HG02870 (cell line): Measurements from ENCODE around the gene SLC7A5.
"Not testable (repeated sequence)": the region's sequence is repeated elsewhere in the genome, so short reads cannot be mapped to it uniquely, and the experiment has no call there.

ENCODE experiments used
- ATAC-seq: cut with Tn5 transposase; IDR thresholded peaks from one replicate; pipeline ENCODE4 v1.9.1; 2021; ENCODE audit warnings: mild to moderate bottlenecking, moderate library complexity; ENCODE audit not compliant: unreplicated experiment

The SLC7A5 gene

GRCh38 chr16:87869061-87869878 is at the start of gene SLC7A5:
SLC7A5 (minus strand) TSS chr16:87869507; CDS start chr16:87869422, 85 bp downstream.
- peak; percentile 52 for ATAC-seq

DNA sequence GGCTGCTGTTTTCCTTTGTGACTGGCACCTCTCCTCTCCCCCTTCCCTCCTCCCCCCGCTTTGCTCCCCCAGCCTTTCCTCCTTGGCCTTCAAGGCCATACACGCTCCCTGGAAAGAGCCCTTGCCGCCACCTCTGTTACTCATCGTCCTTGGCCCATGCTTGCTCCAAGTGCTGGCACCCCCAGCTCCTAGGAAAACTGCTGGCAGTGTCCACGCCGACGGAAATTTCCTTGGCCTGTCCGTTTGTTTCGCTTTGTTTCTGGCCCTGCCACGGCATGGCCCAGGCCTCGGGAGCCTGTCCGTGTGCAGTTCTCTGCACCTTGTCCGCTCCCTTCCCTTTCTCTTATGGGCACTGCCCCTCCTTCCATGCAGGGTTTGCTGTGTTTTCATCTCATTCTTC is 49.0 kb upstream of the SLC7A5 start:
- no peak for ATAC-seq

- ATAC-seq = no peak
Observed at GRCh38 chr16:87917503-87917902, 48.2 kb upstream of the SLC7A5 start.

- no peak for ATAC-seq
Observed at GRCh38 chr16:87914812-87915211, 45.5 kb upstream of the SLC7A5 start.

DNA sequence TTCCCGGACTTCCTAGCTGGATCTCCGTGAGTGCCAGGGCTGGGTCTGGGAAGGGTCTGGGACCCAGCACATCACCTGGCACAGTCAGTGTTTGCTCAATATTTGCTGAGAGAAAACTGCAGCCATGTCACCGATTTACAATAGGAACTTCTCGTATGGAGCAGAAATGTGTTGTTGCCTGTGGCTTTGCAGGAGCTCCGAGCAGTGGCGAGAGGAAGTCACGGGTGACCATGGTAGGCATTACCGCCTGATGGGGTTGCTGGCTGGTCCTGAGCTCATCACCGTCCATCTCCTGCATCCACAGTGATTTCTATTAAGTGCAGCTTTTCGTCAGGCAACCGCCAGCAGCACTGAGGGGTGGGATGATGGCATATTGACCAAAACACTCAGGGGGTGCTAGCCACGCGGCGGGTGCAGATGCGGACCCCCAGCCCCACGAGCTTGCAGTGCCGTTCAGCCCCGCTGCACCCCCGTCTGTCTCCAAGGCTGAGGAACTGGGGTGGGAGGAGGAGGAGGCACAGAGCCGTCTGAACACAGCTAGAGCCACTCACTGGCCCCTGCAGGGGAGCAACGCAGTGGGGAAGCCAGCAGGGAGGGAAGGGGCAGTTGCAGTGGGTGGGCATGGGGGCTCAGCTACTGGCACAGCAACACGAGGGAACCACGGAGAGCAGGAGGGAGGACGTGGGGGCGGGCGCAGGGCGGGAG is 44.9 kb upstream of the SLC7A5 start:
- not testable (repeated sequence) for ATAC-seq

GRCh38 chr16:87912691-87913090 is 43.4 kb upstream of the SLC7A5 start:
- not testable (repeated sequence) for ATAC-seq

- not testable (repeated sequence) for ATAC-seq
Observed at GRCh38 chr16:87911106-87911763, 41.9 kb upstream of the SLC7A5 start.

DNA sequence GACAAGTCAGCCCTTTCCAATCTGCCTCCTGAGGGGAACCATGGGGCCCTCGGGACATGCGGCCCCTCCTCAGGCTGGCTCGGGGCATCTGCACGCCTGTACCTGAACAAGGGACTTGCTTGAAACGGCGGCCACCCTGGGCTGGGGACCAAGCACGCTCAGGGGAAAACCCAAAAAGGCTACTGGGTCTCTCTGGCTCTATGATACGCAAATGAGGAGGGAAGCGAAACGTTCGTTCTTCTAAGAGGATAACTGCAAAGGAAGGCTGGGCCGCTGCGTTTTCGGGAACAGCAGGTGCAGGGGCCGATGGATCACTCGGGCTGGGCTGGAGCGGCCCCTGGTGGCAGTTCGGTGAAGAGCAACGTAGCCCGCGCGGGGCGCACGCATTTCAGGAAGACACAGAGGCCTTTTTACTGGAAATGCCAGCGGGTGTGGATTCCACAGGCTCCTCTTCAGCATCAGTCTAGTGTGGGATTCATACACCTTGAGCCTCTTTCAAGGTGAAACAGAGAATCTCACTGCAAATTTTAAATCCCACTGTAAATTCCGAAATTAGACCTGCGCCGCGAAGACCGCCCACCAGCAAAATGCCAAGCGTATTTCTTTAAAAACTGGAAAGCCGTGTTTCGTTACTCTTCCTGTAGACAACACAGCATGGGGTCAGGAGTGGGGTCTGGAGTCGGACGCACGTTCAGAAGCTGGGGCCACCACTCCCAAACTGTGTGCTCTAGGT is 40.1 kb upstream of the SLC7A5 start:
- peak; percentile 93 for ATAC-seq

DNA sequence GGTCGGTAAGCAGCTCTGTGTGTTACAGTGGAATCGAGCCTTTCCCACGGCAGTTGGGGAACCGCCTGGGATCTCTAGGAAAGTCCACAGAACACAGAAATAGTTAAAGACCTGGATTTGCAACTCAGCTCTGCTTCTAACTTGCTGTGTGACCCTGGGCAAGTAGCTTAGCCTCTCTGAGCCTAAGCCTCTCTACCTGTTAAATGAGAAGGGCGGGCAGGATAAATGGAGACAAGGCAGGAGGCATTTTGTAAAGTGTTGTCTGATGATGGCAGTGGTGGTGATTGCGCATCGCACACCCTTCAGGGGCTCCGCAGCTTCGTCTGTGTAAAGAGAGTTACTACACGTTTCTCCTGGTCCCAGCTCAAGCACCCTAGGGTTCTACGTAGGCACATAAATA is 38.8 kb upstream of the SLC7A5 start:
- ATAC-seq = not testable (repeated sequence)

DNA sequence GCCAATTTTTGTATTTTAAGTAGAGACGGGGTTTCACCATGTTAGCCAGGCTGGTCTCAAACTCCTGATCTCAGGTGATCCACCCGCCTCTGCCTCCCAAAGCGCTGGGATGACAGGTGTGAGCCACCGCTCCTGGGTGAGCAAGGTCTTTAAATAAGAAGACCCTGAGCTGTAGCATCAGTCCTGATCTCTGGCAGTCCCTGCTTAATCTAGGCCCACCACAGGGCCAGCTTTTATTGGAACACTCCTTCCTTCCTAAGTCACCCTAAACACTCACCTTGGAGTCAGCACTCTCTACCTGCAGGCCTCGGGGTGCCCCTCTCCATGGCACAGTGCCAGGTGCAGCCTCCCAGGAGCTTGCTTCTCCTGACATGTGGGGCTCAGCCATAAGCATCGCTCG is 36.2 kb upstream of the SLC7A5 start:
- ATAC-seq = not testable (repeated sequence)

- not testable (repeated sequence) for ATAC-seq
Observed at GRCh38 chr16:87904963-87905362, 35.7 kb upstream of the SLC7A5 start.

DNA sequence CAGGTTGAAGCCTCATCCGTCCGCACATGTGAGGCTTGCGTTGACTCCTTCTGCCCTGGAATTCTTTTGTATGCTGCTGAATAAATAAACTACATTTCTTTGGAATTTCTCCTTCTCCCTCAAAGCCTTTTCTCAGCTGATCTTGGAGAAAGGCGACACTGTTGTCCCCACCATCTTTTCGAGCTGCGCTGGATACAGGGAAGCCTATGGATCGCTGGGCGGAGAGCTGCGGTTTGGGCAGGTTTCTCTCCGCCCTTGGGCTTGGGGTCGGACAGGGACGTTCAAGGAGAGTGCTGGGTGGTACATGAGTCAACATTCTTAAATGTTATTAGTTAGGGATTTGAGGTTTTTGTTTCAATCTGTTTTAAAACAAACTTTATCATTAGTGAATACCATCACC is 31.2 kb upstream of the SLC7A5 start:
- ATAC-seq = not testable (repeated sequence)

- no peak for ATAC-seq
Observed at GRCh38 chr16:87897521-87898505, 28.5 kb upstream of the SLC7A5 start.

- not testable (repeated sequence) for ATAC-seq
Observed at GRCh38 chr16:87896924-87897520, 27.7 kb upstream of the SLC7A5 start.

GRCh38 chr16:87896176-87896890 is 27.0 kb upstream of the SLC7A5 start:
- ATAC-seq = not testable (repeated sequence)

DNA sequence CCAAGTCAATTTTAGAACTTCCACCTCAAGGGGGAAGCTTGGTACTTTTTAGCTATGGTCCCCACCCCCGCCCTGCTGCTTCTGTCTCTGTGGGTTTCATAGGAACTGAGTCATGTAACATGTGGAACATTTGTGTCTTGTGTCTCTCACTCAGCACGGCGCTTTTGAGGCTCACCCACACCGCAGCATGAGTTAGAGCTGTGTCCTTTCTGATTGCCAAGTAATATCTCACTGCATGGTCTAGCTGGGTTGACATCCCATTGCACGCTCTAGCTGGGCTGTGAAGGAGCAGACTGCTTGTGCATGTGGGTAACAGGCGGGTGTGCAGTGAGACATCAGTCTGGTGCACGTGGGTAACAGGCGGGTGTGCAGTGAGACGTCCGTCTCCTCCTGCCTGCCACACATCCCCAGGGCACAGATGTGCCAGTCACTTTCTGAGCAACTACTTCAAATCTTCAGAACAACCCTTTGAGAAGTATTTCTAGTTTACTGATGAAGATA is 26.4 kb upstream of the SLC7A5 start:
- ATAC-seq = peak; percentile 85

DNA sequence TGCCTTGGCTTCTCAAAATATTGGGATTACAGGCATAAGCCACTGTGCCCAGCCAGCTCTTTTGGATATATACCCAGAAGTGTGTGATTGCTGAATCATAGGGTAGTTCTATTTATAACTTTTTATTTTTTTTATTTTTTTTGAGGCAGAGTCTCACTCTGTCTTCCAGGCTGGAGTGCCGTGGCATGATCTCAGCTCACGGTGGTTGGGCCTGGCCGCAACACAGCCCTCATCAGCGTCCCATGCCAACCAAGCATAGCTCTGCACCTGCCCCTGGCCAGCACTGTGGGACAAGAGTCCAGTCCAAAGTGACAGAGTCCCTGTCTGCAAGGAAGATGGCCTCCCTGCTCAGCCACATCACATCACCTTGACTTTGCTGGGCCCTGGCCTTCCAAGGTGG is 24.7 kb upstream of the SLC7A5 start:
- not testable (repeated sequence) for ATAC-seq

- no peak for ATAC-seq
Observed at GRCh38 chr16:87891764-87892163, 22.5 kb upstream of the SLC7A5 start.
